HTR-8/SVneo (cell line): ENCODE data around the gene AFAP1.
A peak's percentile ranks its signal among the peaks of the same experiment; 100 is the strongest.

Experiments
- DNase-seq: peaks from one replicate; pipeline ENCODE4 v3.0.0; 2011; ENCODE audit warnings: low spot score, mixed read lengths; ENCODE audit not compliant: insufficient read length
- FAIRE-seq: peaks from 2 replicates; lab custom pipeline; 2011; peaks lifted over from hg19 to GRCh38; lab: Jason Lieb, UNC

Gene AFAP1

DNA sequence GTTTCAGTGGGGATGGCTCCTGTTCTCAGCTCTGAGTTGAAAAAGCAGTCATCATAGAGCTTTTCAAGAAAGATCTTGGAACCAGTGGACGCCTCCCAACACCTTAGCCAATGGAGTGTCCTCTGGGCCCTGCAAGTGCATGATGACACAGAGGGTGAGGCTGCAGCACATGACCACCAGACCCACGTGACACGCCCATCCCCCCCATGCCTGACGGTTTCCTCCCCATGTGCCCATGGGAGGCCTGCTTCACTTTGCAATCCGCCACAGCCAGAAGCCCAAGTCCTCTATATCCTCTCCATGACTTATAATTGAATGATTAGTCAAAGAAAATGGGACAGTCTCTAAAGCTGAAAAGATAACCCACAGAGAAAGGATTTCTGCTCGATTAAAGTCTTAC is 187.0 kb downstream of the AFAP1 start:
- FAIRE-seq (peak; percentile 59), DNase-seq (no peak)

GRCh38 chr4:7750972-7751371 is 188.7 kb downstream of the AFAP1 start:
- FAIRE-seq (no peak), DNase-seq (no peak)

DNA sequence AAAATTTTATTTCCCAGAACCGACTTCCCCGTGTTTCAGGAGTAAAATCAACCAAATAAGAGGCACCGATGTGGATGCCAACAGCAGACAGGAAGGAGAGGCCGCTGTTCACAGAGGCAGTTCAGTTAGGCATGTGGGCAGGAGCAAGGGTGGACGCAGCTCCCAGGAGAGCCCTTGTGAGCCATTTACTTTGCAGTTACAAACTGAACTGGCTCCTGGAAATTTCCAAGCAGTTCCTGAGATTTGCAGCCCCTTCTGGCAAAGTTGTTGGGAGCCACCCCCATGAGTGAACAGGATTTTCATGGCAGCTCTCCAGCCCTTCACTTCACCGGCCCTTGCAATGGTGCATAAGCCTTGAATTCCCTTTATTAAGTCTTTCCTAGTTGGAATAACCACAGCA is 189.1 kb downstream of the AFAP1 start:
- DNase-seq, result no peak
- no peak for FAIRE-seq

GRCh38 chr4:7747566-7747965 is 192.1 kb downstream of the AFAP1 start:
- DNase-seq (no peak), FAIRE-seq (no peak)

DNA sequence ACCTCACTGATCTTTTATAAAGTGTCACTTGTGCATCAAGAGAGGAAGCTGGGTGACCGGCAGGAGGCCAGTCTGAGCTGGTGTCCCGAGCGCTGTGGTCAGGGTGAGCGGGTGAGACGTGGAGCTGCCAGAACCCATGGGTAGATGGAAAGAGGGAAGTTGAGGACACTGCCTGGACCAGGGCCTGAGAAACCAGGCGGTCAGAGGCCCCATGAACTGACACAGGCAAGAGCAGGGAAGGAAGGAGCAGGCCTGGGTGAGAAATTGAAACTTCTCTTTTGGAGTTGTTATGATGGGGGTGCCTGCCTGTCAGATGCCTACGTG is 192.6 kb downstream of the AFAP1 start:
- no peak for FAIRE-seq
- DNase-seq, result no peak

- FAIRE-seq, result no peak
- no peak for DNase-seq
Observed at GRCh38 chr4:7746351-7747061, 193.2 kb downstream of the AFAP1 start.

DNA sequence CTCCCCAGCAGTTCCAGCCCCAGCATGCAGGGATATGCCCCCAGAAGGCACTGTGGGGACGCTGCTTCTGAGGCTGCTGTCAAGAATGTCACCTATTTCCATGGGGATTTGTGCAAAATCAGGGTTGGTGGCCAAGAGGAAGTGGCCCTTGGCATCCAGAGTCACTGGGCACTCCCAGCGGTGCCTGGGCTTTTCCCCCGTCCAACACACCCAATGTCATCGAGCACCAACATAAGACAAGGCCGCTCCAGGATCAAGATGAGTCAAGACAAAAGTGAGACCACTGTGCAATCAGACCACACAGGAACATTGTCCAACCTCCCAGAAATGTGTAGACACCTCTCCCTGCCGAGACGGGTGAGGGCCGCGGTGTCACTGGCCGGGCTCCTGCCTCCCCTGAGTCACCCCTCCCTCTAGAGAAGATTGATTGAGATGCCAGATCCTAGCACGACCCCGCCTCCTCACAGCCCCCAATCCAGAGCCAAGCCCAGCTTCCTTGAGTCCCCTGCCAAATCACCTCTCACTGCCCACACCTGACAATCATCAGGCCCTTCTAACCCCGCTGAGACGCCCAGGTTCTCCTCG is 194.3 kb downstream of the AFAP1 start:
- no peak for FAIRE-seq
- no peak for DNase-seq

- no peak for FAIRE-seq
- DNase-seq, result no peak
Observed at GRCh38 chr4:7744142-7744804, 195.4 kb downstream of the AFAP1 start.

DNA sequence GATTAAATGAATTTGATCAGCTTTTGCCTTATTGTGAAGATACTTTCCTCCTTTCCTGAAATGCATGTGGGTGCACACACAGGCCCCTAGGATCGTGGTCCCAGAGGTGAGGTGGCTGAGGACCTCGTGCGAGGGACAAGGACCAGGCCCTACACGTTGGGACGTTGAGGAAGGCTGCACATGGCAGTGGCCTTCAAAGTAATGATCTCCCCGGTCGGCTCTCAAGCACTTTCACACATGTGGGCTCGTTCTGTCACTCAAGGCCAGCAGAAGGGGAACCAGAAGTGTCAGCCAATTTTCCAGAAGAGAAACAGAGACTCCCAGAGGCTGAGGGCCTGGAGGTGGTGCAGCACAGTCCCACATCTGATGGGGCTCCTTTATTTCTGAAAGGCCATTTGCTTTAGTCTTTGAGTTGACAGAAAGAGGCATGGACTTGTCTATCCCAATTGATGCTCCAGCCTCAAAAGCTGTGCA is 196.8 kb downstream of the AFAP1 start:
- DNase-seq (no peak), FAIRE-seq (no peak)

- no peak for FAIRE-seq
- DNase-seq, result no peak
Observed at GRCh38 chr4:7741946-7742806, 197.5 kb downstream of the AFAP1 start.

DNA sequence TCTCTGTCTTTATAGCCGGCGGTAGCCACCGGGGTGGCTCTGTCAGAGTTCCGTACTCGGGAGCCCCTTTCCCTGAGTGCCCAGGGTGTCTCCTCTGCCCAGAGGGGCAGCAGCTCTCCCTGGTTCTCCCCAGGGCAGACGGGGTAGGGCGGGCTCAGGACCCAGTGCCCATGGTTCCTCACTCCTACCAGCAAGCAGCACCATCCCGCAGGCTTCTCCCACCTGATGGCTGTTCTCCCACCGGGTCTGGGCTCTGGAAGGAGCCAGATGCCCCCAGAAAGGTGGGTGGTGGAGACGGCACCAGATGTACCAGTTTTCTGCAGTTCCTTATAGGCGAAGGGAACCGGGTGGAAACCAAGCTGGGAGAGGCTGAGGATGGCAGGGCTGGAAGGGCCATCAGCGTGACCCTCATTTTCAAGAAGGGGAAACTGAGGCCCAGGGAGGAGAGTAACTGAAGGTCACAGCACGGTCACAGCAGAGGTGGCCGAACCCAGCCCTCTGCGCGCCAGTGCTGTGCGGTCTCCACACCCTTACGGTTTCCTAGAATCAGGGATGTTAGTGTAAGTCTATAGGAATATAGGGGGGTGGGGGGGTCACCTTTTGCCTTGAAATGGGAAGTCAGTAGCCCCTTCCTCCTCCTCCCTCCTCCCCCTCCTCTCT is 198.7 kb downstream of the AFAP1 start:
- FAIRE-seq (no peak), DNase-seq (no peak)

- no peak for DNase-seq
- FAIRE-seq, result no peak
Observed at GRCh38 chr4:7739918-7740865, 199.5 kb downstream of the AFAP1 start.

DNA sequence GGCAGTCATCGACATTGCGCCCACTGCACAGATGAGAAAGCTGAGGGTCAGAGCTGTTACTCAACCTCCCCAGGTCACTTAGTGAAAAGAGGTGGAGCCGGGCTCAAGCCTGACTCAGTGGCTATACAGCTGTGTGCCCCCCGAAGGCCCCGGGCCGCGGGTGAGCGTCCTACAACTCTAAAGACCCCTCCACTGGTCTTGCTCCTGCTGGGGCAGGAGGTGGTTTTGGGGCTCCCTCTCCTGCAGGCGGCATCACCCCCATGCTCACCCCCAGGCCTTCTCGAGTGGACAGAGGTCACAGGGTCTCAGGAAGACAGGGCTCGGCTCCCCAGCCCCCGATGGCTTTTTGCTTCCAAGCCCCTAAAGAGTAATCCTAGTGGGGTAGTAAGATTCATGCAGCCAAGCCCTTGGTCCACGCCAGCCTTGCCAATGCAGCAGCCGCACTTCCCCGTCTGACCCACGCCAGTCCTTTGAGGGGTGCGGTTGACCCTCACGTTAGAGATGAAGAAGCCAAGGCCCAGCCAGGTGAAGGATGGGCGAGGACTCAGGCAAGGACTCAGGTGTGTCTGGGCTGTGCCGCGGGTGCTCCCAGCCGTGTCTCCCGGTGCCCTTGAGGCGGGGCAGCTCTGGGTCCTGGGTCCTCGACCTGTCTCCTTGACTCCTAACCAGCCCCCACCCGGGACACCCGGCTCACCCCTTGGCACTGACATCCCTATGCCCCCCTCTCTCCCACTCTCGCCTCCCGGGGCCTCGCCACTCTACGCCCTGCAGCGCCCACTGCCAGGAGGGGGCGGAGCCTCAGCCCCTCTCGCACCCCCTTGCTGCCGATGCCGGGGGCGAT is 200.4 kb downstream of the AFAP1 start:
- FAIRE-seq, result no peak
- DNase-seq, result no peak

- no peak for DNase-seq
- FAIRE-seq, result no peak
Observed at GRCh38 chr4:7738458-7739076, 201.1 kb downstream of the AFAP1 start.

GRCh38 chr4:7737752-7738457 is 201.8 kb downstream of the AFAP1 start:
- FAIRE-seq (no peak), DNase-seq (no peak)

DNA sequence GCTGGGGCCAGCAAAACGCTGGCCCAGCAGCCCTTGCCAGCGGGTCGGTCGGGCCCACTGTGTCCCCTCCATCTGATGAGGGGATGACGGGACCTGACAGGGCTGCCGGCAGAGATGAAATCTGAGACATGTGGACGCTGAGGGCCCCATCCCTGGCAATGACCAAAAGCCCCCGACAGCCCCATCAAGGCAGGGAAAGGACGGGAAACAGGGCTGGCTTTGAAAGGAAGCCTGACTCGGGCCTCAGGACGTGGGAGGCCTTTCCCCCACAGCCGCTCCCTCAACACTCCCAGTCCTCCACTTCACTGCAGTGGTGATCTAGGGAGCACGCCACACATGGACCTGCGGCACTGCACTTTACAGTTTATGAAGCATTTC is 202.4 kb downstream of the AFAP1 start:
- FAIRE-seq (no peak), DNase-seq (no peak)
